H1 (cell line): ENCODE data around the gene ARHGAP10. TPM values are rescaled to one million over a fixed set of nuclear protein-coding genes. Genes with fewer than 3 reads are reported as not detected.

Source experiments
- CTCF ChIA-PET: fragments of 300-600 bp; sonication (Branson Sonifier 250); formaldehyde crosslinking; loops from one replicate; lab custom pipeline; 2021; ENCODE audit not compliant: partially characterized antibody; lab: Charles Lee
- POLR2A ChIA-PET: fragments of 300-600 bp; sonication (Branson Sonifier 250); formaldehyde crosslinking; loops from one replicate; lab custom pipeline; 2021; ENCODE audit warnings: inconsistent platforms; ENCODE audit not compliant: partially characterized antibody; lab: Charles Lee
- DNase-seq, 2 experiments: peaks; one replicate each; pipeline versions ENCODE4 v3.0.0 to v3.0.0-alpha.2; 2010 to 2022; ENCODE audit warnings: low spot score in 2 of 2, low read depth in 1 of 2, mixed read lengths in 1 of 2
- FAIRE-seq: peaks from 2 replicates; lab custom pipeline; 2011; peaks lifted over from hg19 to GRCh38; lab: Jason Lieb, UNC
- H2AFZ ChIP-seq: 2 replicates; pipeline ENCODE4 v1.8.1; 2012; ENCODE audit warnings: low read length, inconsistent platforms
- H2AK5ac ChIP-seq: 2 replicates; pipeline ENCODE4 v1.6.1; 2013; ENCODE audit warnings: low read depth, low read length
- H2BK120ac ChIP-seq: replicated peaks from 2 replicates; pipeline ENCODE3; 2013; ENCODE audit warnings: low read depth, low read length, inconsistent platforms
- H2BK12ac ChIP-seq: 2 replicates; pipeline ENCODE4 v1.6.1; 2013; ENCODE audit warnings: low read depth, low read length
- H2BK15ac ChIP-seq: 2 replicates; pipeline ENCODE4 v1.6.1; 2013; ENCODE audit warnings: low read length
- H2BK20ac ChIP-seq: 2 replicates; pipeline ENCODE4 v1.6.1; 2013; ENCODE audit warnings: low read length
- H2BK5ac ChIP-seq: 2 replicates; pipeline ENCODE4 v1.6.1; 2013; ENCODE audit warnings: low read depth, low read length
- H3K14ac ChIP-seq: 2 replicates; pipeline ENCODE4 v1.6.1; 2013; ENCODE audit warnings: inconsistent platforms; ENCODE audit not compliant: insufficient read length
- H3K18ac ChIP-seq: 2 replicates; pipeline ENCODE4 v1.6.1; 2013; ENCODE audit warnings: low read length; ENCODE audit errors: extremely low read depth
- H3K23ac ChIP-seq: 2 replicates; pipeline ENCODE4 v1.6.1; 2013; ENCODE audit warnings: inconsistent platforms; ENCODE audit not compliant: insufficient read length
- H3K23me2 ChIP-seq: 2 replicates; pipeline ENCODE4 v1.6.1; 2013; ENCODE audit warnings: low read depth, low read length
- H3K27ac ChIP-seq: 2 replicates; pipeline ENCODE4 v1.6.1; 2011; ENCODE audit warnings: low read depth, low read length, inconsistent platforms
- H3K27me3 ChIP-seq, 4 experiments: replicated peaks in 1 of 4; 1 replicate in 1 of 4; 2 replicates in 3 of 4; pipeline versions ENCODE4 v1.6.1 to v1.8.1; 2011 to 2013; ENCODE audit warnings: low read length in 3 of 4, mild to moderate bottlenecking in 3 of 4, inconsistent platforms in 2 of 4, mixed read lengths in 2 of 4, moderate library complexity in 1 of 4; ENCODE audit not compliant: control insufficient read depth in 3 of 4, insufficient read depth in 3 of 4; ENCODE audit errors: extremely low read depth in 1 of 4
- H3K36me3 ChIP-seq, 4 experiments: 2 replicates each; pipeline versions ENCODE4 v1.6.1 to v1.8.1; 2011 to 2013; ENCODE audit warnings: mild to moderate bottlenecking in 4 of 4, low read length in 3 of 4, moderate library complexity in 2 of 4, control low read depth in 1 of 4, inconsistent platforms in 1 of 4; ENCODE audit not compliant: insufficient read depth in 4 of 4, control insufficient read depth in 2 of 4
- H3K4ac ChIP-seq: replicated peaks from 2 replicates; pipeline ENCODE3; 2013; ENCODE audit warnings: low read length, low read depth, mixed read lengths, inconsistent platforms; ENCODE audit not compliant: insufficient read length
- H3K4me1 ChIP-seq, 4 experiments: replicated peaks in 1 of 4; 1 replicate in 1 of 4; 2 replicates in 3 of 4; pipeline versions ENCODE4 v1.6.1 to v1.8.1; 2011 to 2013; ENCODE audit warnings: low read length in 3 of 4, inconsistent platforms in 2 of 4, mixed read lengths in 1 of 4; ENCODE audit not compliant: insufficient read depth in 4 of 4, control insufficient read depth in 3 of 4
- H3K4me2 ChIP-seq, 2 experiments: 2 replicates each; pipeline versions ENCODE4 v1.6.1 to v1.8.1; 2011 to 2013; ENCODE audit warnings: low read depth in 2 of 2, low read length in 2 of 2, control low read depth in 1 of 2, inconsistent platforms in 1 of 2, mild to moderate bottlenecking in 1 of 2; ENCODE audit not compliant: insufficient read depth in 1 of 2
- H3K4me3 ChIP-seq, 4 experiments: fragments of 200-600, 300-600 bp in 1 of 4; sonication (generic), shearing (Covaris generic), sonication (Bioruptor Twin) in 1 of 4; 2 replicates each; pipeline versions ENCODE4 v1.5.1 to v1.8.1; 2011 to 2016; ENCODE audit warnings: low read length in 4 of 4, low read depth in 3 of 4, control low read depth in 2 of 4, inconsistent platforms in 2 of 4, mild to moderate bottlenecking in 2 of 4, mixed read lengths in 1 of 4, moderate library complexity in 1 of 4; ENCODE audit not compliant: insufficient read depth in 2 of 4; ENCODE audit errors: extremely low read depth in 1 of 4
- H3K56ac ChIP-seq: replicated peaks from 2 replicates; pipeline ENCODE3; 2013; ENCODE audit warnings: low read depth, mild to moderate bottlenecking, mixed read lengths, low read length, inconsistent platforms; ENCODE audit not compliant: insufficient read length
- H3K79me1 ChIP-seq: 2 replicates; pipeline ENCODE4 v1.6.1; 2013; ENCODE audit warnings: low read depth, low read length, control low read depth
- H3K79me2 ChIP-seq, 2 experiments: 2 replicates each; pipeline versions ENCODE4 v1.6.1 to v1.8.1; 2012 to 2013; ENCODE audit warnings: low read length in 2 of 2, mild to moderate bottlenecking in 2 of 2, inconsistent platforms in 1 of 2; ENCODE audit not compliant: insufficient read depth in 2 of 2, control insufficient read depth in 1 of 2
- H3K9ac ChIP-seq, 4 experiments: replicated peaks in 1 of 4; 1 replicate in 1 of 4; 2 replicates in 3 of 4; pipeline versions ENCODE4 v1.6.1 to v1.8.1; 2011 to 2013; ENCODE audit warnings: low read depth in 3 of 4, low read length in 3 of 4, control low read depth in 2 of 4, mild to moderate bottlenecking in 2 of 4, moderate library complexity in 2 of 4, inconsistent platforms in 1 of 4; ENCODE audit errors: extremely low read depth in 1 of 4
- H3K9me3 ChIP-seq, 2 experiments: 2 replicates each; pipeline versions ENCODE4 v1.6.1 to v1.8.1; 2012 to 2013; ENCODE audit warnings: mild to moderate bottlenecking in 2 of 2, moderate library complexity in 2 of 2, control low read depth in 1 of 2, inconsistent platforms in 1 of 2, low read depth in 1 of 2, low read length in 1 of 2, mixed read lengths in 1 of 2; ENCODE audit not compliant: insufficient read depth in 2 of 2
- H4K20me1 ChIP-seq, 2 experiments: replicated peaks in 1 of 2; 2 replicates each; pipeline versions ENCODE3 to v1.8.1; 2011 to 2013; ENCODE audit warnings: inconsistent platforms in 2 of 2, low read length in 2 of 2, mild to moderate bottlenecking in 1 of 2; ENCODE audit not compliant: insufficient read depth in 2 of 2, control insufficient read depth in 1 of 2
- H4K5ac ChIP-seq: 2 replicates; pipeline ENCODE4 v1.6.1; 2013; ENCODE audit warnings: low read length, low read depth, mixed read lengths, inconsistent platforms; ENCODE audit not compliant: insufficient read length
- H4K8ac ChIP-seq: 2 replicates; pipeline ENCODE4 v1.8.0; 2013; ENCODE audit warnings: mild to moderate bottlenecking, moderate library complexity, low read length, inconsistent platforms; ENCODE audit not compliant: insufficient read depth; ENCODE audit errors: extremely low read depth
- H4K91ac ChIP-seq: replicated peaks from 2 replicates; pipeline ENCODE3; 2013; ENCODE audit warnings: low read length, mixed read lengths, inconsistent platforms; ENCODE audit not compliant: insufficient read length
- FOSL1 ChIP-seq: IDR thresholded peaks from 2 replicates; pipeline ENCODE4 v1.6.1; 2011; ENCODE audit warnings: mild to moderate bottlenecking, low read depth, low read length, moderate library complexity; ENCODE audit not compliant: insufficient read depth
- SP1 ChIP-seq: IDR thresholded peaks from 2 replicates; pipeline ENCODE4 v1.6.1; 2011; ENCODE audit warnings: low read depth, low read length
- ZNF274 ChIP-seq: IDR thresholded peaks from 2 replicates; pipeline ENCODE4 v1.7.0; 2012; ENCODE audit warnings: low read length, borderline replicate concordance; ENCODE audit errors: extremely low read depth
- WGBS, 2 experiments: shearing (Covaris generic) in 1 of 2; methylation state at CpG; one replicate each; pipeline versions ENCODE4 v1.1.6 to v1.1.7; 2013 to 2015; ENCODE audit warnings: low lambda C conversion rate in 2 of 2, mixed read lengths in 2 of 2, inconsistent platforms in 1 of 2, low coverage in 1 of 2, missing lambda C conversion rate in 1 of 2; ENCODE audit not compliant: insufficient replicate concordance in 2 of 2, insufficient coverage in 1 of 2, insufficient read length in 1 of 2; ENCODE audit errors: extremely low coverage in 1 of 2, missing lambda C conversion rate in 1 of 2; 5-methylcytosine and 5-hydroxymethylcytosine counted together
- polyA plus RNA-seq, 7 experiments: library from polyadenylated mRNA; depleted of rRNA in 3 of 7; stranded (reverse) in 5 of 7; unstranded in 2 of 7; fragments of >200 nt in 5 of 7; fragments of 200-250 nt in 2 of 7; gene quantifications; 1 replicate in 5 of 7; 2 replicates in 1 of 7; 4 replicates in 1 of 7; pipeline versions ENCODE4 v1.2.1 to v1.2.3, GENCODE V29; 2011 to 2013; ENCODE audit warnings: missing spikeins in 2 of 7, mixed read lengths in 2 of 7
- total RNA-seq: library from RNA; stranded (reverse); fragmentation: NEBNext Ultra II Directional; extraction: Animal tissue kit (Norgen Biotek cat#: 25700); gene quantifications from 2 replicates; pipeline ENCODE4 v1.2.1, GENCODE V29; 2021

The ARHGAP10 gene
- total and polyA plus RNA-seq, 2 of the 8 experiments (the other 6 are each of a cell fraction or from before 2014, with no cell fraction given): 3.7 to 6.1 TPM

GRCh38 chr4:148057984-148058859 lies 326.3 kb downstream of the ARHGAP10 start:
- CTCF ChIA-PET: interaction anchor here (1.2 to 1.3 kb wide), 2 partner anchors 44 to 197 kb away, joined by 3 read pairs; no protein-coding TSS in a partner anchor
- H4K8ac ChIP-seq: no peak overlapping the region
- H4K5ac ChIP-seq: no peak overlapping the region
- no peak overlapping the region for H2BK15ac ChIP-seq
- no peak overlapping the region for H2AFZ ChIP-seq
- H3K56ac ChIP-seq: no peak overlapping the region
- H3K18ac ChIP-seq: no peak overlapping the region
- H3K79me2 ChIP-seq: no peaks in the 10 kb centered on the region
- H3K4me2 ChIP-seq: no peak overlapping the region
- WGBS, 2 experiments: 87% methylated on average over 14 of the region's 14 CpGs; no CpG with 5 or more reads in 1 of the 2 experiments
- H3K79me1 ChIP-seq: no peaks in the 10 kb centered on the region
- no peaks in the 10 kb centered on the region for H3K36me3 ChIP-seq
- H3K27me3 ChIP-seq: no peaks in the 10 kb centered on the region
- H4K91ac ChIP-seq: no peak overlapping the region
- peaks cover 0 to 7% (median 4%) of the 10 kb centered on the region in 4 experiments; a peak in 3 of 7 replicates for H3K4me1 ChIP-seq
- no peak overlapping the region for H2BK12ac ChIP-seq
- no peak overlapping the region for H3K4ac ChIP-seq
- H3K27ac ChIP-seq: no peak overlapping the region
- H3K23me2 ChIP-seq: no peaks in the 10 kb centered on the region
- H3K14ac ChIP-seq: no peak overlapping the region
- H3K9me3 ChIP-seq: no peaks in the 10 kb centered on the region
- DNase-seq (no peak), FAIRE-seq (no peak)
- no peak overlapping the region for H3K23ac ChIP-seq
- no peak overlapping the region for H3K4me3 ChIP-seq
- no peak overlapping the region for H2BK120ac ChIP-seq
- no peak overlapping the region for H2AK5ac ChIP-seq
- TF ChIP-seq ZNF274: no peak
- no peak for TF ChIP-seq SP1
- TF ChIP-seq FOSL1: no peak
- H2BK20ac ChIP-seq: 0 out of 2 replicates have a peak overlapping the region, but pooled peaks have one; percentile 62
- POLR2A ChIA-PET: interaction anchor here (0.8 to 1.2 kb wide), 2 partner anchors 12 to 23 kb away, joined by 3 read pairs; no protein-coding TSS in a partner anchor
- H4K20me1 ChIP-seq: no peaks in the 10 kb centered on the region
- no peak overlapping the region for H3K9ac ChIP-seq
- H2BK5ac ChIP-seq: no peak overlapping the region
